K562 (cell line): ENCODE results near the gene PIK3C2G. TPM values are rescaled to one million over a fixed set of nuclear protein-coding genes. Genes with fewer than 3 reads are reported as not detected.

Source experiments
- ATAC-seq: fragments of 200-7000 bp; cut with Tn5 transposase; 3 replicates; pipeline ENCODE4 v1.9.1; 2020; ENCODE audit warnings: moderate library complexity
- BruUV-seq: library from RNA; stranded (reverse); fragments of 400-500 nt; replicated peaks from 2 replicates; lab custom pipeline; 2021; lab: Mats Ljungman, UMichigan
- CTCF ChIA-PET: fragments of 300-600 bp; formaldehyde crosslinking; extraction: SDS; loops from one replicate; lab custom pipeline; 2021; ENCODE audit warnings: low intra/inter-chr PET ratio; lab: Yijun Ruan, JAX
- POLR2A ChIA-PET: fragments of 300-600, 350-650 bp; sonication (Branson Sonifier 250); formaldehyde crosslinking; extraction: SDS; loops from one replicate; lab custom pipeline; 2021; ENCODE audit warnings: antibody characterized with exemption, inconsistent platforms; lab: Yijun Ruan, JAX
- DNase-seq, 4 experiments: peaks; one replicate each; pipeline versions ENCODE4 v3.0.0 to v3.0.0-alpha.2; 2011 to 2018; ENCODE audit warnings: low spot score in 3 of 4, mixed read lengths in 3 of 4; ENCODE audit errors: extremely low read depth in 1 of 4
- FAIRE-seq: peaks from 2 replicates; lab custom pipeline; 2011; peaks lifted over from hg19 to GRCh38; lab: Jason Lieb, UNC
- H2AFZ ChIP-seq: 2 replicates; pipeline ENCODE4 v1.6.0; 2011; ENCODE audit warnings: low read depth, low read length, control low read depth, inconsistent platforms
- H3K27ac ChIP-seq: fragments of 200-600 bp; 3 replicates; pipeline ENCODE4 v1.8.0; 2011; ENCODE audit warnings: low read depth, mild to moderate bottlenecking, control low read depth, inconsistent platforms, low read length, moderate library complexity, mixed read lengths; ENCODE audit errors: extremely low read depth
- H3K27me3 ChIP-seq, 2 experiments: fragments of 300-600 bp in 1 of 2; 2 replicates in 1 of 2; 3 replicates in 1 of 2; pipeline versions ENCODE4 v1.6.0 to v1.8.0; 2011; ENCODE audit warnings: inconsistent platforms in 2 of 2, low read length in 2 of 2, mild to moderate bottlenecking in 1 of 2, mixed read lengths in 1 of 2, moderate library complexity in 1 of 2; ENCODE audit not compliant: control insufficient read depth in 2 of 2, insufficient read depth in 2 of 2
- H3K36me3 ChIP-seq: fragments of 300-600 bp; 3 replicates; pipeline ENCODE4 v1.8.0; 2011; ENCODE audit warnings: mild to moderate bottlenecking, low read length, inconsistent platforms; ENCODE audit not compliant: control insufficient read depth, insufficient read depth
- H3K4me1 ChIP-seq, 2 experiments: fragments of 200-600 bp in 1 of 2; replicated peaks in 1 of 2; 2 replicates in 1 of 2; 3 replicates in 1 of 2; pipeline versions ENCODE4 v1.5.1 to v1.8.0; 2011; ENCODE audit warnings: inconsistent platforms in 2 of 2, low read length in 2 of 2, mild to moderate bottlenecking in 1 of 2, mixed read lengths in 1 of 2, moderate library complexity in 1 of 2; ENCODE audit not compliant: control insufficient read depth in 2 of 2, insufficient read depth in 2 of 2
- H3K4me2 ChIP-seq: 2 replicates; pipeline ENCODE4 v1.6.1; 2011; ENCODE audit warnings: low read length, control low read depth, inconsistent platforms, mixed read lengths; ENCODE audit not compliant: insufficient read depth
- H3K4me3 ChIP-seq: fragments of 200-600 bp; sonication (generic), shearing (Covaris generic); 2 replicates; pipeline ENCODE4 v1.5.1; 2016; ENCODE audit warnings: control low read depth, inconsistent platforms
- H3K79me2 ChIP-seq: fragments of 200-600 bp; 3 replicates; pipeline ENCODE4 v1.8.0; 2011; ENCODE audit warnings: low read length, inconsistent platforms; ENCODE audit not compliant: control insufficient read depth, insufficient read depth
- H3K9ac ChIP-seq, 2 experiments: 2 replicates each; pipeline versions ENCODE4 v1.6.0 to v1.6.1; 2011; ENCODE audit warnings: low read depth in 2 of 2, low read length in 2 of 2, control low read depth in 1 of 2, inconsistent platforms in 1 of 2, mild to moderate bottlenecking in 1 of 2, mixed read lengths in 1 of 2; ENCODE audit not compliant: insufficient read depth in 1 of 2
- H3K9me1 ChIP-seq: one replicate; pipeline ENCODE4 v1.6.0; 2011; ENCODE audit warnings: inconsistent platforms, mild to moderate bottlenecking, low read length, moderate library complexity; ENCODE audit not compliant: control insufficient read depth, insufficient read depth
- H3K9me3 ChIP-seq: replicated peaks from 2 replicates; pipeline ENCODE4 v1.5.1; 2011; ENCODE audit warnings: low read depth, low read length, inconsistent platforms; ENCODE audit not compliant: control insufficient read depth, insufficient read depth
- H4K20me1 ChIP-seq: replicated peaks from 2 replicates; pipeline ENCODE4 v1.6.1; 2011; ENCODE audit warnings: low read length, inconsistent platforms, mixed read lengths; ENCODE audit not compliant: control insufficient read depth, insufficient read depth
- CTBP1 ChIP-seq: fragments of 450-650 bp; IDR thresholded peaks from 2 replicates; pipeline ENCODE4 v1.6.1; 2016; ENCODE audit warnings: borderline replicate concordance
- HCFC1 ChIP-seq: IDR thresholded peaks from 2 replicates; pipeline ENCODE4 v1.6.1; 2012; ENCODE audit warnings: low read depth, low read length, improper control_type of control experiment
- RHOXF2B ChIP-seq: fragments of 250-450 bp; sonication (Bioruptor Pico); conservative IDR thresholded peaks from 2 replicates; pipeline ENCODE4 v1.5.1; 2021
- SIRT6 ChIP-seq: IDR thresholded peaks from one replicate; pipeline ENCODE4 v1.6.1; 2012; ENCODE audit warnings: low read depth, mild to moderate bottlenecking, control low read depth, inconsistent platforms, low read length, moderate library complexity
- SNRNP70 ChIP-seq: fragments of 200-400 bp; formaldehyde crosslinking; optimal IDR thresholded peaks from 2 replicates; pipeline ENCODE3; 2017; ENCODE audit warnings: low read depth, low read length
- ZNF274 ChIP-seq: IDR thresholded peaks from 2 replicates; pipeline ENCODE4 v1.6.1; 2011; ENCODE audit warnings: low read depth, mild to moderate bottlenecking, low read length, moderate library complexity, borderline replicate concordance
- in situ Hi-C: fragments of 300-500 bp; cut with MboI; formaldehyde crosslinking; loops from 4 replicates; pipeline ENCODE4 v1.15.0; 2018; ENCODE audit warnings: inconsistent platforms, mixed read lengths
- intact Hi-C: fragments of 100-400 bp; cut with micrococcal nuclease; formaldehyde crosslinking; loops from 2 replicates; pipeline ENCODE4 v1.14.2; 2022
- polyA plus RNA-seq, 8 experiments: library from polyadenylated mRNA; depleted of rRNA in 4 of 8; stranded (reverse) in 5 of 8; unstranded in 3 of 8; fragments of >200 nt; fragmentation: Nextera tagmentation in 2 of 8; fragmentation: Illumina TruSeq in 1 of 8; extraction: Ambion mirVana in 2 of 8; extraction: Trizol in 1 of 8; gene quantifications; 2 replicates each; pipeline versions ENCODE4 v1.2.1 to v1.2.3, GENCODE V29; 2011 to 2014; ENCODE audit warnings: inconsistent platforms in 1 of 8, missing spikeins in 1 of 8
- total RNA-seq, 7 experiments: library from RNA; depleted of rRNA in 6 of 7; stranded (reverse); fragments of >200 nt in 6 of 7; fragmentation: Illumina TruSeq in 2 of 7; extraction: Trizol in 2 of 7; gene quantifications; 2 replicates each; pipeline versions ENCODE4 v1.2.1 to v1.2.3, GENCODE V29; 2011 to 2021; ENCODE audit warnings: low replicate concordance in 1 of 7
- TF ChIP-seq, protein P1 (sequence below): fragments of 450-650 bp; formaldehyde crosslinking; conservative IDR thresholded peaks from 2 replicates; pipeline ENCODE4 v1.4.0; 2022; ENCODE audit warnings: mild to moderate bottlenecking, missing genetic modification characterization
- TF ChIP-seq, protein P2 (sequence below): sonication (generic); formaldehyde crosslinking; IDR thresholded peaks from 2 replicates; pipeline ENCODE4 v1.8.0; 2023; ENCODE audit warnings: missing genetic modification reagents, mild to moderate bottlenecking, borderline replicate concordance

Gene PIK3C2G
- total and polyA plus RNA-seq, 9 of the 15 experiments (the other 6 are each of a cell fraction or from before 2014, with no cell fraction given): not detected

DNA sequence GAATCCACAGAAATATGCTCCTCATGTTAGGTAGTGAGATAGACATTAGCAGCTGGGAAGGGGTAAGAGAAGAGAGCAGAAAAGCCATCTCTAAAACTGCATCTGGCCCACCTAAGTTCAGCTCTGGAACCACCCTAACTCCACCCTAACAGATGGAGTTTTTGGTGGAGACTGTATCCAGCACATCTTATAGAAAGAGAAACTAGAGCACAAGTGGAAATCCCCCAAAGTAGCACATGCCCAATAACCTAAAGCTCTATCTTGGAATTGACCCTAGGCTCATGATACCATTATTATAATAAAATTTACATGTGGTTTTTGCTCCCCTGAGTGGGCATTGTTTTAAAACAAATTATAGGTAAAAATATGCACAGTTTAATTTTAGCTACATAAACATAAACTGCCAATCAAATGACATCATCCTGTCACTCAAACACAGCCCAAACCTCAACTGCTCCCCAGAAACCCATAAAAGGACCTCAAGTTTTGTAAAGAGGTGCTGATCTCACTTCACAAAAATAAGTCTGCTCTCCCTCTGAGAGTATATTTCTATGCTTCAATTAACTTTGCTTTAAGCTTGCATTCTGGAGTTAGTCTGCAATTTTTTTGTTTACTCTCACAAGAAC, 206.4 kb downstream of the PIK3C2G start:
- in situ Hi-C loops (no loop called here), intact Hi-C loops (no loop called here)
- no peaks in the 10 kb centered on the region for H3K9me3 ChIP-seq
- H3K79me2 ChIP-seq: no peaks in the 10 kb centered on the region
- no peak overlapping the region for H3K4me3 ChIP-seq
- no peaks in the 10 kb centered on the region for H4K20me1 ChIP-seq
- no peak for TF ChIP-seq CTBP1
- TF ChIP-seq, protein P1, sequence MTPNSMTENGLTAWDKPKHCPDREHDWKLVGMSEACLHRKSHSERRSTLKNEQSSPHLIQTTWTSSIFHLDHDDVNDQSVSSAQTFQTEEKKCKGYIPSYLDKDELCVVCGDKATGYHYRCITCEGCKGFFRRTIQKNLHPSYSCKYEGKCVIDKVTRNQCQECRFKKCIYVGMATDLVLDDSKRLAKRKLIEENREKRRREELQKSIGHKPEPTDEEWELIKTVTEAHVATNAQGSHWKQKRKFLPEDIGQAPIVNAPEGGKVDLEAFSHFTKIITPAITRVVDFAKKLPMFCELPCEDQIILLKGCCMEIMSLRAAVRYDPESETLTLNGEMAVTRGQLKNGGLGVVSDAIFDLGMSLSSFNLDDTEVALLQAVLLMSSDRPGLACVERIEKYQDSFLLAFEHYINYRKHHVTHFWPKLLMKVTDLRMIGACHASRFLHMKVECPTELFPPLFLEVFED (CRISPR knock-in tag): no peak
- TF ChIP-seq, protein P2, sequence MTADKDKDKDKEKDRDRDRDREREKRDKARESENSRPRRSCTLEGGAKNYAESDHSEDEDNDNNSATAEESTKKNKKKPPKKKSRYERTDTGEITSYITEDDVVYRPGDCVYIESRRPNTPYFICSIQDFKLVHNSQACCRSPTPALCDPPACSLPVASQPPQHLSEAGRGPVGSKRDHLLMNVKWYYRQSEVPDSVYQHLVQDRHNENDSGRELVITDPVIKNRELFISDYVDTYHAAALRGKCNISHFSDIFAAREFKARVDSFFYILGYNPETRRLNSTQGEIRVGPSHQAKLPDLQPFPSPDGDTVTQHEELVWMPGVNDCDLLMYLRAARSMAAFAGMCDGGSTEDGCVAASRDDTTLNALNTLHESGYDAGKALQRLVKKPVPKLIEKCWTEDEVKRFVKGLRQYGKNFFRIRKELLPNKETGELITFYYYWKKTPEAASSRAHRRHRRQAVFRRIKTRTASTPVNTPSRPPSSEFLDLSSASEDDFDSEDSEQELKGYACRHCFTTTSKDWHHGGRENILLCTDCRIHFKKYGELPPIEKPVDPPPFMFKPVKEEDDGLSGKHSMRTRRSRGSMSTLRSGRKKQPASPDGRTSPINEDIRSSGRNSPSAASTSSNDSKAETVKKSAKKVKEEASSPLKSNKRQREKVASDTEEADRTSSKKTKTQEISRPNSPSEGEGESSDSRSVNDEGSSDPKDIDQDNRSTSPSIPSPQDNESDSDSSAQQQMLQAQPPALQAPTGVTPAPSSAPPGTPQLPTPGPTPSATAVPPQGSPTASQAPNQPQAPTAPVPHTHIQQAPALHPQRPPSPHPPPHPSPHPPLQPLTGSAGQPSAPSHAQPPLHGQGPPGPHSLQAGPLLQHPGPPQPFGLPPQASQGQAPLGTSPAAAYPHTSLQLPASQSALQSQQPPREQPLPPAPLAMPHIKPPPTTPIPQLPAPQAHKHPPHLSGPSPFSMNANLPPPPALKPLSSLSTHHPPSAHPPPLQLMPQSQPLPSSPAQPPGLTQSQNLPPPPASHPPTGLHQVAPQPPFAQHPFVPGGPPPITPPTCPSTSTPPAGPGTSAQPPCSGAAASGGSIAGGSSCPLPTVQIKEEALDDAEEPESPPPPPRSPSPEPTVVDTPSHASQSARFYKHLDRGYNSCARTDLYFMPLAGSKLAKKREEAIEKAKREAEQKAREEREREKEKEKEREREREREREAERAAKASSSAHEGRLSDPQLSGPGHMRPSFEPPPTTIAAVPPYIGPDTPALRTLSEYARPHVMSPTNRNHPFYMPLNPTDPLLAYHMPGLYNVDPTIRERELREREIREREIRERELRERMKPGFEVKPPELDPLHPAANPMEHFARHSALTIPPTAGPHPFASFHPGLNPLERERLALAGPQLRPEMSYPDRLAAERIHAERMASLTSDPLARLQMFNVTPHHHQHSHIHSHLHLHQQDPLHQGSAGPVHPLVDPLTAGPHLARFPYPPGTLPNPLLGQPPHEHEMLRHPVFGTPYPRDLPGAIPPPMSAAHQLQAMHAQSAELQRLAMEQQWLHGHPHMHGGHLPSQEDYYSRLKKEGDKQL (CRISPR knock-in tag): no peak
- TF ChIP-seq RHOXF2B (CRISPR knock-in tag): no peak
- TF ChIP-seq HCFC1: no peak
- TF ChIP-seq SNRNP70: no peak
- TF ChIP-seq SIRT6: no peak
- TF ChIP-seq ZNF274: no peak
- H3K27me3 ChIP-seq: no peaks in the 10 kb centered on the region
- FAIRE-seq (no peak), DNase-seq (no peak), ATAC-seq (no peak)
- H2AFZ ChIP-seq: no peak overlapping the region
- H3K4me2 ChIP-seq: no peak overlapping the region
- no peaks in the 10 kb centered on the region for H3K36me3 ChIP-seq
- no peaks in the 10 kb centered on the region for H3K9me1 ChIP-seq
- no peaks in the 10 kb centered on the region for H3K4me1 ChIP-seq
- ChIA-PET CTCF (no interaction called here), POLR2A (no interaction called here)
- H3K9ac ChIP-seq: no peak overlapping the region
- no TSS peak for BruUV-seq
- no peak overlapping the region for H3K27ac ChIP-seq
